BJ (cell line): Measurements from ENCODE around the gene UNC80. TPM values are rescaled to one million over a fixed set of nuclear protein-coding genes. Genes with fewer than 3 reads are reported as not detected.
A peak's percentile ranks its signal among the peaks of the same experiment; 100 is the strongest.

Experiments used
- CTCF ChIA-PET: fragments of 350-600 bp; formaldehyde crosslinking; extraction: SDS; loops from one replicate; lab custom pipeline; 2021; ENCODE audit warnings: antibody characterized with exemption, inconsistent platforms; lab: Yijun Ruan, JAX
- POLR2A ChIA-PET: fragments of 300-600 bp; sonication (Branson Sonifier 250); formaldehyde crosslinking; extraction: SDS; loops from one replicate; lab custom pipeline; 2021; ENCODE audit warnings: antibody characterized with exemption; lab: Charles Lee
- DNase-seq: peaks from one replicate; pipeline ENCODE4 v3.0.0-alpha.2; 2011; ENCODE audit warnings: low read depth
- H3K27me3 ChIP-seq: 2 replicates; pipeline ENCODE4 v1.6.0; 2011; ENCODE audit warnings: low read length; ENCODE audit not compliant: control insufficient read depth, insufficient read depth
- H3K36me3 ChIP-seq: 2 replicates; pipeline ENCODE4 v1.5.1; 2011; ENCODE audit warnings: low read length; ENCODE audit not compliant: control insufficient read depth, insufficient read depth
- H3K4me3 ChIP-seq: 2 replicates; pipeline ENCODE4 v1.5.1; 2011; ENCODE audit warnings: low read depth, mild to moderate bottlenecking, control low read depth, low read length
- polyA plus RNA-seq: library from polyadenylated mRNA; depleted of rRNA; stranded (reverse); fragments of >200 nt; gene quantifications from 2 replicates; pipeline ENCODE4 v1.2.3, GENCODE V29; 2011
- TF ChIP-seq, protein P1 (sequence below): IDR thresholded peaks from 2 replicates; pipeline ENCODE4 v1.5.1; 2011; ENCODE audit warnings: low read depth, mild to moderate bottlenecking, control low read depth, inconsistent platforms, low read length, moderate library complexity; ENCODE audit not compliant: insufficient read depth

The UNC80 gene
- polyA plus RNA-seq, 1 experiment = not detected

GRCh38 chr2:209958016-209958415 is 186.4 kb downstream of the UNC80 start:
- ChIA-PET CTCF (no interaction called here), POLR2A (no interaction called here)
- DNase-seq = no peak
- Histone ChIP-seq H3K36me3 (no peaks in the 10 kb centered on the region), H3K27me3 (peaks cover 2% of the 10 kb centered on the region; the same call in 1 of the 2 replicates), H3K4me3 (no peak overlapping the region)
- TF ChIP-seq, protein P1, sequence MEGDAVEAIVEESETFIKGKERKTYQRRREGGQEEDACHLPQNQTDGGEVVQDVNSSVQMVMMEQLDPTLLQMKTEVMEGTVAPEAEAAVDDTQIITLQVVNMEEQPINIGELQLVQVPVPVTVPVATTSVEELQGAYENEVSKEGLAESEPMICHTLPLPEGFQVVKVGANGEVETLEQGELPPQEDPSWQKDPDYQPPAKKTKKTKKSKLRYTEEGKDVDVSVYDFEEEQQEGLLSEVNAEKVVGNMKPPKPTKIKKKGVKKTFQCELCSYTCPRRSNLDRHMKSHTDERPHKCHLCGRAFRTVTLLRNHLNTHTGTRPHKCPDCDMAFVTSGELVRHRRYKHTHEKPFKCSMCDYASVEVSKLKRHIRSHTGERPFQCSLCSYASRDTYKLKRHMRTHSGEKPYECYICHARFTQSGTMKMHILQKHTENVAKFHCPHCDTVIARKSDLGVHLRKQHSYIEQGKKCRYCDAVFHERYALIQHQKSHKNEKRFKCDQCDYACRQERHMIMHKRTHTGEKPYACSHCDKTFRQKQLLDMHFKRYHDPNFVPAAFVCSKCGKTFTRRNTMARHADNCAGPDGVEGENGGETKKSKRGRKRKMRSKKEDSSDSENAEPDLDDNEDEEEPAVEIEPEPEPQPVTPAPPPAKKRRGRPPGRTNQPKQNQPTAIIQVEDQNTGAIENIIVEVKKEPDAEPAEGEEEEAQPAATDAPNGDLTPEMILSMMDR = no peak

DNA sequence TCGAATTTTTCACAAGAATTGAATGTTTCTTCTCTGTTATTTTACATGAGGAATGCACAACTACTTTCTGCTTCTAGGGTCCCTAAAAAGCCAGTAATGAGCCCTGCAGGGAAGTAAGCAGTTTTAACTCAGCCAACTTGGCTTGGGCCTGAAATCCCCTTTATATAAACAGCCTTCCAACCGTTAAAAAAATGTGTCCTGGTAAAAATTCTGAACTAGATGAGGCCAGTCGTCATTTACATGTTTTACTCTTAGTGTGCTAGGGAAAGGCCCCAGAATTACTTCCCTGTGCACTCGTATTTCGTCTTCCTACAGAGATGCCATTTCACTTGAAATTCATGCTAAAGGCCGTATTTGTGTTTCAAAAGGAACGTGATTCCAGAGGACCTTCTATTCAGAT is 188.4 kb downstream of the UNC80 start:
- peaks cover 2% of the 10 kb centered on the region; the same call in 1 of the 2 replicates for H3K27me3 ChIP-seq
- no peak overlapping the region for H3K4me3 ChIP-seq
- POLR2A ChIA-PET = no interaction called here
- no peaks in the 10 kb centered on the region for H3K36me3 ChIP-seq
- CTCF ChIA-PET = interaction anchor here (0.8 to 1.4 kb wide), 4 partner anchors 9 to 626 kb away, joined by 3 to 5 read pairs (median 4); no protein-coding TSS in a partner anchor
- TF ChIP-seq, protein P1 = no peak
- no peak for DNase-seq

- Histone ChIP-seq H3K4me3 (no peak overlapping the region), H3K36me3 (no peaks in the 10 kb centered on the region), H3K27me3 (peaks cover 2% of the 10 kb centered on the region; the same call in 1 of the 2 replicates)
- ChIA-PET POLR2A (no interaction called here), CTCF (interaction anchor here (0.6 to 1.5 kb wide), 13 partner anchors 8 to 627 kb away, joined by 3 to 5 read pairs (median 3); no protein-coding TSS in a partner anchor)
- no peak for DNase-seq
- TF ChIP-seq, protein P1 = peak; percentile 71
These were observed 189.3 kb downstream of the UNC80 start for GRCh38 chr2:209960676-209961630.

- TF ChIP-seq, protein P1 = no peak
- CTCF ChIA-PET = interaction anchor here (1.7 kb wide), 1 partner anchor 12 kb away, joined by 5 read pairs; no protein-coding TSS in a partner anchor
- POLR2A ChIA-PET = no interaction called here
- H3K36me3 ChIP-seq = no peaks in the 10 kb centered on the region
- DNase-seq = no peak
- no peak overlapping the region for H3K4me3 ChIP-seq
- H3K27me3 ChIP-seq = no peaks in the 10 kb centered on the region; the same call in 1 of the 2 replicates
These were observed 194.1 kb downstream of the UNC80 start for GRCh38 chr2:209965723-209966122.

DNA sequence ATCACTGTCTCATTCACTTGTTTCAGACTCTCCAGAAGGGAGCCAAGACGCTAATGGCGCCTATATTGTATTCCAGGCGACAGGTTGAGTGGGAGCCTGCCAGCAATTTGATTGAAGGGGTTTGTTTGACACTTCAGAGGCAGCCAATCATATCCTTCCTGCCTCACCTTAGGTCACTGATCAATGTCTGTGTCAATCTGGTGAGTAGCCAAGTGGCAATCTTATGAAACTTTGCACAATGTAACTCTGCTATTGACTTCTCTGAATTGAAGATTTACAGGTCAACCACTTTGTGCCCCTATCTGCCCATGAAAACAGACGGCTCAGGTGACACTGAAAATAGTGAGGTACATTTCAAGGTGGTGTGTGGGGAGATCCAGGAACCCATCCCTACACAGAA is 198.1 kb downstream of the UNC80 start:
- H3K4me3 ChIP-seq = no peak overlapping the region
- DNase-seq = no peak
- no peaks in the 10 kb centered on the region for H3K27me3 ChIP-seq
- TF ChIP-seq, protein P1 = no peak
- H3K36me3 ChIP-seq = no peaks in the 10 kb centered on the region
- ChIA-PET CTCF (interaction anchor here (0.8 kb wide), 1 partner anchor 9 kb away, joined by 5 read pairs; no protein-coding TSS in a partner anchor), POLR2A (no interaction called here)
